Measurements from ENCODE around the gene HS6ST2. TPM values are rescaled to one million over a fixed set of nuclear protein-coding genes. Genes with fewer than 3 reads are reported as not detected.

The HS6ST2 gene
- total RNA-seq, 1 donor from 2014 or later: 6.2 TPM

DNA sequence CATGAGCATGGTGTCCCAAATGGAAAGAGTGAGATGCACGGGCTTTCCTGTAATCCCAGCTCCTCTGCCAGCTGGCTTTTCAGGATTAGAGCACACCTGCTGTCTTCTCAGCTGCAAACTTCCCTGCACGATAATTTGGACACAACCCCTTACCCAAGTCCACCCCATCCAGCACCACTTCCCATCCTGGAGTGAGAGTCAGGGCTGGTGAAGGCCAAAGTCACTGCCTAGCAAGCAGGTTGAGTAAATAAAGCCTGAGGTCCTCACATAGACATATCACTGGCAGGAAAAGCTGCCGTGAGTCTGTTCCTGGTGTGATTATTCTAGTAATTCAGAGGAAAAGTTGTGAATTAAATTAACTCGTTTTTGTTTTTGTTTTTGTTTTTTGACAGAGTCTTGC lies 355.7 kb downstream of the HS6ST2 start:
- no peak for TF ChIP-seq CTCF (IDR thresholded peaks at IDR 0.05)

GRCh38 chrX:132594999-132595398 lies 363.4 kb downstream of the HS6ST2 start:
- no peak for TF ChIP-seq CTCF (IDR thresholded peaks at IDR 0.05)
- H3K4me3 Mint-ChIP-seq (ENCODE audit: unreplicated experiment): no peak overlapping the region
- no peaks in the 10 kb centered on the region for H3K4me1 Mint-ChIP-seq (ENCODE audit: unreplicated experiment)
- no peaks in the 10 kb centered on the region for H3K36me3 Mint-ChIP-seq (ENCODE audit: unreplicated experiment)
- DNase-seq (ENCODE audit: extremely low spot score, unreplicated experiment): no peak
- H3K27ac Mint-ChIP-seq (ENCODE audit: unreplicated experiment): no peak overlapping the region
- peaks cover 11% of the 10 kb centered on the region for H3K27me3 Mint-ChIP-seq (ENCODE audit: unreplicated experiment)
- H3K9me3 Mint-ChIP-seq (ENCODE audit: unreplicated experiment): no peaks in the 10 kb centered on the region

More for the DNA sequence above, 355.7 kb downstream of the HS6ST2 start:
- no peak for DNase-seq (ENCODE audit: extremely low spot score, unreplicated experiment)
- H3K36me3 Mint-ChIP-seq (ENCODE audit: unreplicated experiment): no peaks in the 10 kb centered on the region
- H3K4me1 Mint-ChIP-seq (ENCODE audit: unreplicated experiment): no peaks in the 10 kb centered on the region
- no peak overlapping the region for H3K4me3 Mint-ChIP-seq (ENCODE audit: unreplicated experiment)
- H3K9me3 Mint-ChIP-seq (ENCODE audit: unreplicated experiment): no peaks in the 10 kb centered on the region
- H3K27me3 Mint-ChIP-seq (ENCODE audit: unreplicated experiment): peaks cover 20% of the 10 kb centered on the region
- no peak overlapping the region for H3K27ac Mint-ChIP-seq (ENCODE audit: unreplicated experiment)

GRCh38 chrX:132594129-132594528 lies 364.3 kb downstream of the HS6ST2 start:
- H3K27me3 Mint-ChIP-seq (ENCODE audit: unreplicated experiment): peaks cover 9% of the 10 kb centered on the region
- DNase-seq (ENCODE audit: extremely low spot score, unreplicated experiment): no peak
- no peak for TF ChIP-seq CTCF (IDR thresholded peaks at IDR 0.05)
- no peaks in the 10 kb centered on the region for H3K4me1 Mint-ChIP-seq (ENCODE audit: unreplicated experiment)
- H3K9me3 Mint-ChIP-seq (ENCODE audit: unreplicated experiment): no peaks in the 10 kb centered on the region
- no peak overlapping the region for H3K27ac Mint-ChIP-seq (ENCODE audit: unreplicated experiment)
- H3K36me3 Mint-ChIP-seq (ENCODE audit: unreplicated experiment): no peaks in the 10 kb centered on the region
- H3K4me3 Mint-ChIP-seq (ENCODE audit: unreplicated experiment): no peak overlapping the region

DNA sequence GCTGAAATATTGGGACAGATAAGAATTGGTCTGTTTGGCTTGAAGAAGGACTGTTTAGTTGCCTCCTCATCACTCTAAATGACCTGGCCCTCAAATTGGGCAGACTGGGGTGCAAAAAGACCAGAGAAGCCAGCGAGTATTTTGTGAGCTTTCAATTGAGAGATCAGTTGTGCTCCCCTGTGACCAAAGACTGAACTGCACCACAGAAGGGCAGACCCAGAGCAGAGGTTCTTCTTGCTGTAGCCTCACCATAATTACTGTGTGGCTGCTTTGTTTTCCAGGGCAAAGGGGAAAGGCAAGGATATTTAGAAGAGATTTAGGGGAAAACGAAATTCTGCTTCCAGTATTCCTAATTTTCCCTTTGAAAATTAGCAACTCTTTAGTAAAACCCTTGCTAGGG lies 365.5 kb downstream of the HS6ST2 start:
- H3K4me1 Mint-ChIP-seq (ENCODE audit: unreplicated experiment): no peaks in the 10 kb centered on the region
- H3K4me3 Mint-ChIP-seq (ENCODE audit: unreplicated experiment): no peak overlapping the region
- H3K27ac Mint-ChIP-seq (ENCODE audit: unreplicated experiment): no peak overlapping the region
- H3K27me3 Mint-ChIP-seq (ENCODE audit: unreplicated experiment): peaks cover 9% of the 10 kb centered on the region
- DNase-seq (ENCODE audit: extremely low spot score, unreplicated experiment): no peak
- peak; percentile 53 for TF ChIP-seq CTCF (IDR thresholded peaks at IDR 0.05)
- no peaks in the 10 kb centered on the region for H3K9me3 Mint-ChIP-seq (ENCODE audit: unreplicated experiment)
- H3K36me3 Mint-ChIP-seq (ENCODE audit: unreplicated experiment): no peaks in the 10 kb centered on the region

DNA sequence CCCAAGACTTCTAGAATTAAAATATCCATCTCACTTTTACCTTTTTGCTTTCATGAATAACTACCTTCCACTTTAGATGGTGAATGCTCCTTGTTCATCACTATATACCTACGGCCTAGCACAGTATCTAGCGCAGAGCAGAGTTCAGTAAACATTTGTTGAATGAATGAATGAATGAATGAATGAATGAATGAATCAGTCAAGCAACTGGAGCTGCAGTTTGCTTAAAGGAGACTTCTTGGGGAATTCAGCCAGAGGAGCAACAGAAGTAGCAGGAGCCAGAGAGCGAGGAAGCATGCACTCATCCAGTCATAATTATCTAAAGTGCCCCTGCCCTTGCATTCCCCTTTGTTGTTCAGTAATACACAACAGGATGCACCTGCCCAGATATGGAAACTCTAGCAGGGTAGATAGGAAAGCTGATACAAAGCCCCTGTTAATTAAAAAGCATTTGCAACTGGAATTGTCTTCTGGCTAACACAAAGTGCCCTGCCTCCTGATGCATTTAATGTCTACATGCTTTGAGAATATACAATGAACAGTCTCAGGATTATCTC lies 366.6 kb downstream of the HS6ST2 start:
- Mint-ChIP-seq H3K27me3 (ENCODE audit: unreplicated experiment) (peaks cover 13% of the 10 kb centered on the region), H3K4me1 (ENCODE audit: unreplicated experiment) (no peaks in the 10 kb centered on the region), H3K4me3 (ENCODE audit: unreplicated experiment) (no peak overlapping the region), H3K27ac (ENCODE audit: unreplicated experiment) (no peak overlapping the region), H3K9me3 (ENCODE audit: unreplicated experiment) (no peaks in the 10 kb centered on the region), H3K36me3 (ENCODE audit: unreplicated experiment) (no peaks in the 10 kb centered on the region)
- TF ChIP-seq CTCF (IDR thresholded peaks at IDR 0.05): no peak
- no peak for DNase-seq (ENCODE audit: extremely low spot score, unreplicated experiment)
